GM12891 (cell line): ENCODE data around the gene POR.
"Not testable (repeated sequence)": the region's sequence is repeated elsewhere in the genome, so short reads cannot be mapped to it uniquely, and the experiment has no call there.

Experiments used
- POLR2A ChIP-seq: IDR thresholded peaks from 2 replicates; pipeline ENCODE4 v1.6.1; 2011; ENCODE audit warnings: low read depth, low read length, control low read depth
- POLR2AphosphoS5 ChIP-seq: IDR thresholded peaks from 2 replicates; pipeline ENCODE4 v1.6.1; 2011; ENCODE audit warnings: low read depth, low read length, control low read depth
- SPI1 ChIP-seq: IDR thresholded peaks from 2 replicates; pipeline ENCODE4 v1.6.1; 2011; ENCODE audit warnings: low read depth, low read length, control low read depth
- TAF1 ChIP-seq: IDR thresholded peaks from 2 replicates; pipeline ENCODE4 v1.6.1; 2011; ENCODE audit warnings: low read depth, low read length, control low read depth

DNA sequence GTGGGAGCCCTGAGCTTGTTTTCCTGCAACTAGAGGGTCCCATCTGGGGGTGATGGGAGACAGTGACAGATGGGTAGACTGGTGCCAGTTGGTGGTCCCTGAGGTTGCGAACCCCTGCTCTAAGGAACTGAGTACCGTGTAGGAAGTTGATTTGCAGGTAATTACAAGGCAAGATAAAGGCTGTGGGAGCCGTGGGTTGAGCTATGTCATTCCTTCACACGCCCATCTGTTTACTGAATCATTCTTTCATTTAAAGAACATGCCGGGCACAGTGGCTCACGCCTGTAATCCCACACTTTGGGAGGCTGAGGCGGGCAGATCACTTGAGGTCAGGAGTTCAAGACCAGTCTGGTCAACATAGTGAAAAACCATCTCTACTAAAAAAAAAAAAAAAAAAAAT, 23.7 kb upstream of the POR start:
- not testable (repeated sequence) for TF ChIP-seq POLR2A, POLR2AphosphoS5, TAF1, SPI1
